Loucy (cell line): ENCODE data around the gene KCNH1.

Experiments used
- CTCF ChIP-seq: fragments of 200-600 bp; sonication (generic); conservative IDR thresholded peaks from 2 replicates; pipeline ENCODE4 v1.5.1; 2014; ENCODE audit warnings: mild to moderate bottlenecking, antibody characterized with exemption, low read length
- EZH2phosphoT487 ChIP-seq: fragments of 200-600 bp; IDR thresholded peaks from 2 replicates; pipeline ENCODE4 v1.6.1; 2018; ENCODE audit warnings: antibody characterized with exemption, mild to moderate bottlenecking, moderate library complexity, borderline replicate concordance

GRCh38 chr1:210790196-210790595 lies 343.8 kb downstream of the KCNH1 start:
- no peak for TF ChIP-seq CTCF
- no peak for TF ChIP-seq EZH2phosphoT487
